HG02884 (cell line): ENCODE results near the gene RNF17.
"Not testable (repeated sequence)": the region's sequence is repeated elsewhere in the genome, so short reads cannot be mapped to it uniquely, and the experiment has no call there.

ENCODE experiments used
- ATAC-seq: cut with Tn5 transposase; IDR thresholded peaks from one replicate; pipeline ENCODE4 v1.9.1; 2021; ENCODE audit warnings: mild to moderate bottlenecking, moderate library complexity; ENCODE audit not compliant: unreplicated experiment

The RNF17 gene

GRCh38 chr13:24744247-24744646 lies 19.7 kb upstream of the RNF17 start:
- ATAC-seq = no peak

GRCh38 chr13:24745516-24745860 lies 18.5 kb upstream of the RNF17 start:
- ATAC-seq = no peak

- no peak for ATAC-seq
Measured at GRCh38 chr13:24745861-24746617, 17.9 kb upstream of the RNF17 start.

- no peak for ATAC-seq
Measured at GRCh38 chr13:24746618-24747247, 17.2 kb upstream of the RNF17 start.

GRCh38 chr13:24747248-24748060 lies 16.5 kb upstream of the RNF17 start:
- no peak for ATAC-seq

GRCh38 chr13:24748061-24748400 lies 15.9 kb upstream of the RNF17 start:
- no peak for ATAC-seq

GRCh38 chr13:24759197-24759596 lies 4.8 kb upstream of the RNF17 start:
- ATAC-seq = no peak

GRCh38 chr13:24764276-24764630 lies 284 bp downstream of the RNF17 start:
- no peak for ATAC-seq

- no peak for ATAC-seq
Measured at GRCh38 chr13:24777171-24777570, 13.2 kb downstream of the RNF17 start.

- ATAC-seq = no peak
Measured at GRCh38 chr13:24784319-24784718, 20.4 kb downstream of the RNF17 start.

- no peak for ATAC-seq
Measured at GRCh38 chr13:24788538-24788937, 24.6 kb downstream of the RNF17 start.

GRCh38 chr13:24802074-24802473 lies 38.1 kb downstream of the RNF17 start:
- ATAC-seq = no peak

GRCh38 chr13:24821207-24821606 lies 57.2 kb downstream of the RNF17 start:
- ATAC-seq = no peak

GRCh38 chr13:24822640-24823039 lies 58.7 kb downstream of the RNF17 start:
- ATAC-seq = peak; percentile 54

- not testable (repeated sequence) for ATAC-seq
Measured at GRCh38 chr13:24823122-24823710, 59.2 kb downstream of the RNF17 start.

GRCh38 chr13:24827799-24828198 lies 63.8 kb downstream of the RNF17 start:
- no peak for ATAC-seq

GRCh38 chr13:24834902-24835510 lies 71.0 kb downstream of the RNF17 start:
- no peak for ATAC-seq

- ATAC-seq = not testable (repeated sequence)
Measured at GRCh38 chr13:24837528-24837927, 73.6 kb downstream of the RNF17 start.

GRCh38 chr13:24842549-24843274 lies 78.7 kb downstream of the RNF17 start:
- ATAC-seq = no peak

- no peak for ATAC-seq
Measured at GRCh38 chr13:24851546-24851945, 87.6 kb downstream of the RNF17 start.

- ATAC-seq = no peak
Measured at GRCh38 chr13:24854311-24854710, 90.3 kb downstream of the RNF17 start.
